Right lobe of liver (tissue), 6 donors: Measurements from ENCODE around the gene HSPA12B. TPM values are rescaled to one million over a fixed set of nuclear protein-coding genes. Genes with fewer than 3 reads are reported as not detected.

Source experiments
- ATAC-seq, 4 donors: fragments of 200-7000 bp; cut with Tn5 transposase; one replicate each; pipeline ENCODE4 v1.9.1; 2020; ENCODE audit warnings: mild to moderate bottlenecking in 4 of 4, moderate library complexity in 4 of 4
- DNase-seq, 3 donors: peaks; one replicate each; pipeline ENCODE4 v3.0.0-alpha.2; 2020
- H3K27ac ChIP-seq, 3 donors: fragments of 200-600 bp; one replicate each; pipeline ENCODE4 v1.8.0; 2022
- H3K27me3 ChIP-seq, 2 donors: fragments of 200-600 bp; one replicate each; pipeline ENCODE4 v1.8.0; 2022
- H3K36me3 ChIP-seq, 4 donors: fragments of 200-600 bp; sonication (generic) in 1 of 4; one replicate each; pipeline versions ENCODE4 v1.5.1 to v1.8.0; 2017 to 2022; ENCODE audit warnings: control low read depth in 1 of 4
- H3K4me1 ChIP-seq, 4 donors: fragments of 200-600 bp; sonication (generic) in 1 of 4; one replicate each; pipeline versions ENCODE4 v1.5.1 to v1.8.0; 2017 to 2022; ENCODE audit warnings: control low read depth in 1 of 4
- H3K4me3 ChIP-seq, 3 donors: fragments of 200-600 bp; one replicate each; pipeline ENCODE4 v1.8.0; 2022
- H3K9me3 ChIP-seq, 4 donors: fragments of 200-600 bp; sonication (generic) in 1 of 4; one replicate each; pipeline versions ENCODE4 v1.5.1 to v1.8.0; 2017 to 2022; ENCODE audit warnings: control low read depth in 1 of 4
- POLR2A ChIP-seq: fragments of 450-650 bp; IDR thresholded peaks from one replicate; pipeline ENCODE4 v1.6.1; 2017; ENCODE audit warnings: antibody characterized with exemption, mild to moderate bottlenecking
- WGBS: methylation state at CpG from one replicate; pipeline ENCODE4 v1.1.6; 2018; ENCODE audit warnings: low coverage, low lambda C conversion rate; ENCODE audit not compliant: insufficient coverage; ENCODE audit errors: missing lambda C conversion rate; 5-methylcytosine and 5-hydroxymethylcytosine counted together
- intact Hi-C, 2 donors: fragments of 100-400 bp; cut with DNase I; formaldehyde crosslinking; loops; one replicate each; pipeline versions ENCODE4 v1.11.2 to v1.14.1; 2022
- total RNA-seq, 6 experiments: library from RNA; depleted of rRNA in 2 of 6; stranded (reverse); fragments of >200 nt in 2 of 6; fragmentation: NEBNext Ultra II Directional in 3 of 6; extraction: Animal tissue kit (Norgen Biotek cat#: 25700) in 3 of 6; gene quantifications; one replicate each; pipeline versions ENCODE4 v1.1.0 to v1.2.4, GENCODE V29; 2016 to 2023
- TF ChIP-seq, protein P1 (sequence below), 4 donors: fragments of 200-600 bp in 3 of 4; fragments of 450-650 bp in 1 of 4; IDR thresholded peaks; one replicate each; pipeline versions ENCODE4 v1.5.1 to v1.8.0; 2016 to 2022; ENCODE audit warnings: antibody characterized with exemption in 4 of 4, mild to moderate bottlenecking in 2 of 4
- donor health status: DM: no; HTN: yes; CAD: no.
- donor health status: DM: no; HTN: no; CAD: no.
- donor health status: DM: no; HTN: no; CAD: no.
- donor health status: DM: no; HTN: yes; CAD: no.
- donor health status: DM: no; HTN: yes; CAD: no.

Gene HSPA12B
- total RNA-seq, 6 experiments from 2014 or later = 0.46 to 2.2 (median 0.97) TPM

GRCh38 chr20:3738111-3739053 is 5.9 kb downstream of the HSPA12B start:
- intact Hi-C loops = no loop called here
- peak in 1 of 3 donors; percentile 56 for DNase-seq
- H3K27ac ChIP-seq = peak overlapping the region in 1 of 3 donors; percentile 40
- 36% methylated on average over 8 of the region's 11 CpGs for whole genome bisulfite sequencing
- H3K4me1 ChIP-seq = peaks cover 0 to 37% (median 6%) of the 10 kb centered on the region in 4 donors
- no peaks in the 10 kb centered on the region for H3K9me3 ChIP-seq
- no peaks in the 10 kb centered on the region for H3K36me3 ChIP-seq
- TF ChIP-seq, protein P1, sequence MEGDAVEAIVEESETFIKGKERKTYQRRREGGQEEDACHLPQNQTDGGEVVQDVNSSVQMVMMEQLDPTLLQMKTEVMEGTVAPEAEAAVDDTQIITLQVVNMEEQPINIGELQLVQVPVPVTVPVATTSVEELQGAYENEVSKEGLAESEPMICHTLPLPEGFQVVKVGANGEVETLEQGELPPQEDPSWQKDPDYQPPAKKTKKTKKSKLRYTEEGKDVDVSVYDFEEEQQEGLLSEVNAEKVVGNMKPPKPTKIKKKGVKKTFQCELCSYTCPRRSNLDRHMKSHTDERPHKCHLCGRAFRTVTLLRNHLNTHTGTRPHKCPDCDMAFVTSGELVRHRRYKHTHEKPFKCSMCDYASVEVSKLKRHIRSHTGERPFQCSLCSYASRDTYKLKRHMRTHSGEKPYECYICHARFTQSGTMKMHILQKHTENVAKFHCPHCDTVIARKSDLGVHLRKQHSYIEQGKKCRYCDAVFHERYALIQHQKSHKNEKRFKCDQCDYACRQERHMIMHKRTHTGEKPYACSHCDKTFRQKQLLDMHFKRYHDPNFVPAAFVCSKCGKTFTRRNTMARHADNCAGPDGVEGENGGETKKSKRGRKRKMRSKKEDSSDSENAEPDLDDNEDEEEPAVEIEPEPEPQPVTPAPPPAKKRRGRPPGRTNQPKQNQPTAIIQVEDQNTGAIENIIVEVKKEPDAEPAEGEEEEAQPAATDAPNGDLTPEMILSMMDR (IDR thresholded peaks at IDR 0.05) = no peak
- no peak for TF ChIP-seq POLR2A
- H3K4me3 ChIP-seq = no peak overlapping the region
- no peaks in the 10 kb centered on the region for H3K27me3 ChIP-seq
- peak; percentile 43 to 84 (median 56) for ATAC-seq

DNA sequence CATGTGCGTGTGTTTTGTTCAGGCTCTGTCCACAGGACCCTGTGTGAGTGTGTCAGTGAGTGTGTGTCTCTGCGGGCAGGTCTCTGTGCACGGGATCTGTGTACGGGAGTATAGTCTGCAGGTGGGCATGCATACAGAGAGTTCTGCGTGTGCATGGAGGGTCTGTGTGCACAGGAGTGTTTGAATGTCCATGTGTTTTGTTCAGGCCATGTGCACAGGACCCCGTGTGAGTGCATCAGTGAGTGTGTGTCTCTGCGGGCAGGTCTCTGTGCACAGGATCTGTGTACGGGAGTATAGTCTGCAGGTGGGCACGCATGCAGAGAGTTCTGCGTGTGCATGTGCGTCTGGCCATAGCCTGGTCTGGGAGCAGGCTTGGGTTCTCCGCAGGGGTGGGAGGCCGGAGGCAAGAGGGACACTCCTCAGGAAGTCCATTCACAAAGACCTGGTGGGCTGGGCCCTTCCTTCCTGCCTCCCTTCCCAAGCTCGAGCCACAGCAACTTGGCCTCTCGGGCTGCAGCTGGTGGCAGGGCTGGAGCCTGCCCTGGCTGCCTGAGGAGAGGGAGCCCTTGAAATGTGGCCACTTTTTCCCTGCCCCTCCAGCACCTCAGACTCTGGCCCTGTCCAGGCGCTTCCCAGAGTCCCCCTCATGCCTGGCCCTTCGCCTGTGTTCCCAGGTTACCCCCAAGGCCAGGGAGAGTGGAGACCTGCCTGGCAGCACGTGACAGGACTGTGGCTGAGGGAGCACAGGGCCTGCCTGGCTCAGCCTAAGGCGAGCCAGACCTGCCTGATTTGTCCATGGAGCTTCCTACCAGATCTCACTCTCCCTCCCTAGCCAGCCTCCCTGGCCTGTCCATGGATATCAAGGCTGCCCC is 6.8 kb downstream of the HSPA12B start:
- DNase-seq (no peak), ATAC-seq (peak; percentile 26 to 70 (median 60))
- TF ChIP-seq, protein P1 (IDR thresholded peaks at IDR 0.05) = no peak
- TF ChIP-seq POLR2A = no peak
- H3K27ac ChIP-seq = peak overlapping the region in 2 of 3 donors; percentile 27 to 36
- intact Hi-C loops = no loop called here
- peaks cover 0 to 37% (median 6%) of the 10 kb centered on the region in 4 donors for H3K4me1 ChIP-seq
- H3K36me3 ChIP-seq = no peaks in the 10 kb centered on the region
- H3K9me3 ChIP-seq = no peaks in the 10 kb centered on the region
- no peaks in the 10 kb centered on the region for H3K27me3 ChIP-seq
- WGBS = 64% methylated on average over 4 of the region's 19 CpGs
- H3K4me3 ChIP-seq = no peak overlapping the region

- peak overlapping the region in 2 of 3 donors; percentile 27 to 36 for H3K27ac ChIP-seq
- peaks cover 0 to 37% (median 6%) of the 10 kb centered on the region in 4 donors for H3K4me1 ChIP-seq
- WGBS = 60% methylated on average over 1 of the region's 7 CpGs
- no peaks in the 10 kb centered on the region for H3K36me3 ChIP-seq
- no peak overlapping the region for H3K4me3 ChIP-seq
- H3K9me3 ChIP-seq = no peaks in the 10 kb centered on the region
- no peaks in the 10 kb centered on the region for H3K27me3 ChIP-seq
- intact Hi-C loops = no loop called here
- TF ChIP-seq, protein P1 (IDR thresholded peaks at IDR 0.05) = no peak
- no peak for TF ChIP-seq POLR2A
- DNase-seq (no peak), ATAC-seq (no peak)
These were observed 7.5 kb downstream of the HSPA12B start for GRCh38 chr20:3739926-3740451.

DNA sequence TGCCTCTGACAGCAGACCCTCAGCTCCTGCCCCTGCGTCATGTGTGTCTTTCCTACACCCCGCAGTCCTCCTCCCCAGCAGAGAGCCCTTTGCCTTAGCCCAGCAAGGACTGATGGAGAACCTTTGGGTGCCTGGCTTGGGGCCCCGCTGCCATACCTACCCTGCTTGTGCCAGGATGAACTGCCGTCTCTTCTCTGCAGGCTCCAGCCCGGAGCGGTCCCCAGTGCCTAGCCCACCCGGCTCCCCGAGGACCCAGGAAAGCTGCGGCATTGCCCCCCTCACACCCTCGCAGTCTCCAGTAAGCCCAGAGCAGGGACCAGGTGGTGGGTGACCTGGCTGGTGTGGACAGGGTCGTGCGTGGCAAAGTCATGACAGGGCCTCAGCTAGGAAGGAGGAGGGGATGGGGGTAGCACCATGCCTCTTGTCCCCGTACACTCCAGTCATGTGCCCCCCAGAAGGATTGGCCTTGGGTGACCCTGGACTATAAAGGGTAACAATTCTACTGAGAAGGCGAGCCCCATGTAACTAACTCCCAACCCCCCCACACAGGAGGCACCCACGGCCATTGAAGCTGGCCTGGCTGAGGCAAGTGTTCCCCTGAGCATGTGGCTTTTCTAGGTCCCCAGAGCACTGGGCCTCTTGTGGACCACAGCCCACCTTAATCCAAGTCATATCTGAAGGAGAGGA is 8.3 kb downstream of the HSPA12B start:
- intact Hi-C loops = no loop called here
- no peak for TF ChIP-seq POLR2A
- TF ChIP-seq, protein P1 (IDR thresholded peaks at IDR 0.05) = no peak
- no peak for DNase-seq
- Histone ChIP-seq H3K4me3 (no peak overlapping the region), H3K4me1 (peaks cover 0 to 37% (median 6%) of the 10 kb centered on the region in 4 donors), H3K9me3 (no peaks in the 10 kb centered on the region), H3K36me3 (no peaks in the 10 kb centered on the region), H3K27me3 (no peaks in the 10 kb centered on the region), H3K27ac (no peak overlapping the region)
- ATAC-seq = no peak
- WGBS = 97% methylated on average over 4 of the region's 15 CpGs
